Measurements from ENCODE around the gene LY6G5B. TPM values are rescaled to one million over a fixed set of nuclear protein-coding genes. Genes with fewer than 3 reads are reported as not detected.

The LY6G5B gene
- total RNA-seq, 1 donor from 2014 or later = 2.8 TPM

DNA sequence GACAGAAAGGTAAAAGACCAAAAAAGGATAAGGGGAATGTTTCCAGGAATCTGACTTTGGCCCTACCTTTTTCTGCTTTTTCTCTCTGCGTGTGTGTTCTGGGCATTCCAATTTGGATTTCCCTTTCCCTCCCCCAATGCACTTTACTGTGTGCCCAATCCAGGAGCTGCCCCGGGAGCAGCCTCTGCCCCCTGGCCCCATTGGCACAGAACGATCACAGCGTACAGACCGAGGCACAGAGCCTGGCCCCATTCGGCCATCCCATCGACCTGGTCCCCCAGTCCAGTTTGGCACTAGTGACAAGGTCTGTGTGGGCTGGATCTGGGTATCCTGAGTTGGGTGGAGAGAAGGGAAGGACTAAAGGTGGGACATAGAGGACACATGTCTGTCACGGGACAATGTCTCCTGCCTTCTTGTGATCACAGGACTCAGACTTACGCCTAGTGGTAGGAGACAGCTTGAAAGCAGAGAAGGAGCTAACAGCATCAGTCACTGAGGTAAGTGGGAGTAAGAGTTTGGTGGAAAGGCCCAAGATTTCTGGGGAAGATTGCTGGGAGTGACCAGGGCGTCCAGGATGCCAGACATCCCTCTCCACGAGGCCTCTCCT lies 34.7 kb upstream of the LY6G5B start:
- Histone ChIP-seq H3F3A (ENCODE audit: low read depth) (peaks cover 85% of the 10 kb centered on the region), H3K4me3 (no peak overlapping the region), H2AFZ (replicated peaks) (no peak overlapping the region), H3K9me3 (ENCODE audit: low read depth) (no peaks in the 10 kb centered on the region), H3K36me3 (peaks cover 3% of the 10 kb centered on the region), H3K4me2 (no peak overlapping the region), H3K27ac (no peak overlapping the region), H3K9ac (no peak overlapping the region), H3K27me3 (no peaks in the 10 kb centered on the region), H3K4me1 (no peaks in the 10 kb centered on the region), H4K20me1 (ENCODE audit: low read depth) (peaks cover 68% of the 10 kb centered on the region), H3K79me2 (ENCODE audit: low read depth) (peaks cover 25% of the 10 kb centered on the region)
- peaks cover 49% of the 10 kb centered on the region for H3K36me3 Mint-ChIP-seq
- TF ChIP-seq EZH2 (IDR thresholded peaks at IDR 0.05) (no peak), CTCF (IDR thresholded peaks at IDR 0.05) (no peak), EZH2phosphoT487 (IDR thresholded peaks at IDR 0.05) (no peak)
- H3K4me3 Mint-ChIP-seq = no peak overlapping the region
- peaks cover 2% of the 10 kb centered on the region for H3K4me1 Mint-ChIP-seq
- H3K27me3 Mint-ChIP-seq (ENCODE audit: insufficient read depth, low read depth) = peaks cover 3% of the 10 kb centered on the region
- H3K27ac Mint-ChIP-seq = no peak overlapping the region
- DNase-seq (ENCODE audit: low spot score) = no peak
- H3K9me3 Mint-ChIP-seq = no peaks in the 10 kb centered on the region

GRCh38 chr6:31636698-31637596 lies 32.8 kb upstream of the LY6G5B start:
- TF ChIP-seq CTCF (IDR thresholded peaks at IDR 0.05) (no peak), EZH2 (IDR thresholded peaks at IDR 0.05) (no peak), EZH2phosphoT487 (IDR thresholded peaks at IDR 0.05) (no peak)
- DNase-seq (ENCODE audit: low spot score) = no peak
- no peak overlapping the region for H3K4me3 Mint-ChIP-seq

GRCh38 chr6:31639043-31639442 lies 30.7 kb upstream of the LY6G5B start:
- H3K27me3 ChIP-seq = no peaks in the 10 kb centered on the region
- DNase-seq (ENCODE audit: low spot score) = no peak
- H3K4me2 ChIP-seq = no peak overlapping the region
- Mint-ChIP-seq H3K9me3 (no peaks in the 10 kb centered on the region), H3K27me3 (ENCODE audit: insufficient read depth, low read depth) (peaks cover 2% of the 10 kb centered on the region), H3K4me3 (no peak overlapping the region), H3K36me3 (peaks cover 45% of the 10 kb centered on the region), H3K4me1 (no peaks in the 10 kb centered on the region), H3K27ac (no peak overlapping the region)
- H4K20me1 ChIP-seq (ENCODE audit: low read depth) = peaks cover 44% of the 10 kb centered on the region
- no peak for TF ChIP-seq EZH2 (IDR thresholded peaks at IDR 0.05)
- no peak for TF ChIP-seq EZH2phosphoT487 (IDR thresholded peaks at IDR 0.05)
- no peak for TF ChIP-seq CTCF (IDR thresholded peaks at IDR 0.05)
- H3K36me3 ChIP-seq = peaks cover under 1% of the 10 kb centered on the region
- no peak overlapping the region for H3K4me3 ChIP-seq
- no peak overlapping the region for H2AFZ ChIP-seq (replicated peaks)
- no peak overlapping the region for H3K27ac ChIP-seq
- no peaks in the 10 kb centered on the region for H3K4me1 ChIP-seq
- peaks cover 62% of the 10 kb centered on the region for H3F3A ChIP-seq (ENCODE audit: low read depth)
- peaks cover 3% of the 10 kb centered on the region for H3K79me2 ChIP-seq (ENCODE audit: low read depth)
- no peaks in the 10 kb centered on the region for H3K9me3 ChIP-seq (ENCODE audit: low read depth)
- H3K9ac ChIP-seq = no peak overlapping the region

More at GRCh38 chr6:31636698-31637596, 32.8 kb upstream of the LY6G5B start:
- peaks cover 21% of the 10 kb centered on the region for H3K79me2 ChIP-seq (ENCODE audit: low read depth)
- H3K27me3 Mint-ChIP-seq (ENCODE audit: insufficient read depth, low read depth) = peaks cover 2% of the 10 kb centered on the region
- H3K27ac Mint-ChIP-seq = no peak overlapping the region
- peak overlapping the region; percentile 37 for H3K27ac ChIP-seq
- no peak overlapping the region for H3K4me2 ChIP-seq
- peaks cover 2% of the 10 kb centered on the region for H3K4me1 Mint-ChIP-seq
- H4K20me1 ChIP-seq (ENCODE audit: low read depth) = peaks cover 57% of the 10 kb centered on the region
- H3K4me1 ChIP-seq = no peaks in the 10 kb centered on the region
- peaks cover 3% of the 10 kb centered on the region for H3K36me3 ChIP-seq
- peaks cover 50% of the 10 kb centered on the region for H3K36me3 Mint-ChIP-seq
- no peak overlapping the region for H2AFZ ChIP-seq (replicated peaks)
- H3K9ac ChIP-seq = no peak overlapping the region
- no peaks in the 10 kb centered on the region for H3K27me3 ChIP-seq
- H3K9me3 ChIP-seq (ENCODE audit: low read depth) = no peaks in the 10 kb centered on the region
- no peaks in the 10 kb centered on the region for H3K9me3 Mint-ChIP-seq
- H3K4me3 ChIP-seq = no peak overlapping the region
- H3F3A ChIP-seq (ENCODE audit: low read depth) = peaks cover 81% of the 10 kb centered on the region

Measured in neural progenitor cell (in vitro differentiated cells).